ENCODE data around the gene BIRC3.

- TF ChIP-seq CTCF (IDR thresholded peaks at IDR 0.05; ENCODE audit: poor library complexity, severe bottlenecking) = no peak
- no peak for TF ChIP-seq POLR2AphosphoS5 (IDR thresholded peaks at IDR 0.05)
- no peak for TF ChIP-seq EZH2 (IDR thresholded peaks at IDR 0.05; ENCODE audit: borderline replicate concordance, insufficient read depth, low read length, poor library complexity, severe bottlenecking)
- no peak for TF ChIP-seq RAD21 (conservative IDR thresholded peaks at IDR 0.05)
- no peak for TF ChIP-seq EP300 (conservative IDR thresholded peaks at IDR 0.05; ENCODE audit: poor library complexity, severe bottlenecking)
- no peak for TF ChIP-seq REST (IDR thresholded peaks at IDR 0.05; ENCODE audit: borderline replicate concordance)
- no peak for TF ChIP-seq TAF1 (IDR thresholded peaks at IDR 0.05; ENCODE audit: low read depth)
These were observed at the start of gene BIRC3 for GRCh38 chr11:102317099-102317767.

All from neural cell (in vitro differentiated cells).